Measurements from ENCODE around the gene MYH8.

The MYH8 gene

DNA sequence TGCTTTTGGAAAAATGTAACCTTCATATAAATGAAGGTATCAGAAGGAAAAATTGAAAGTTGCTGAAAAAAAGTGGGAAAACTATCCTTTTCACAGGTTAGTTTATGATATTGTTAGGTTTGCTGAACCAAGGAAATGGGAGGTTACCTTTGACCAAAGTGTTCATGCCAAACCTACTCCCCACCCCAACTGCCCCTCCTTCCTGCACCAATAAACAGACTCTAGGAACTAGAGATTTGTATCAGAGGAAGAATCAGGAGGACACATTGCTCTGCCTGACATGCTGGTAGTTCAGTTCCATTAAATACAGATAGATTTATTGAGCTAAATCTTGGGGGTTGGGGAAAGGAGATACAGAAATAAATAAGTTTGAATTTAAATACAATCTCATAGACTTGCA, 18.2 kb downstream of the MYH8 start:
- Mint-ChIP-seq H3K9me3 (no peaks in the 10 kb centered on the region), H3K27ac (no peak overlapping the region), H3K4me3 (no peak overlapping the region), H3K36me3 (ENCODE audit: low read depth) (no peaks in the 10 kb centered on the region), H3K4me1 (ENCODE audit: low read depth) (no peaks in the 10 kb centered on the region), H3K27me3 (peaks cover 20% of the 10 kb centered on the region)
- no peak for DNase-seq

DNA sequence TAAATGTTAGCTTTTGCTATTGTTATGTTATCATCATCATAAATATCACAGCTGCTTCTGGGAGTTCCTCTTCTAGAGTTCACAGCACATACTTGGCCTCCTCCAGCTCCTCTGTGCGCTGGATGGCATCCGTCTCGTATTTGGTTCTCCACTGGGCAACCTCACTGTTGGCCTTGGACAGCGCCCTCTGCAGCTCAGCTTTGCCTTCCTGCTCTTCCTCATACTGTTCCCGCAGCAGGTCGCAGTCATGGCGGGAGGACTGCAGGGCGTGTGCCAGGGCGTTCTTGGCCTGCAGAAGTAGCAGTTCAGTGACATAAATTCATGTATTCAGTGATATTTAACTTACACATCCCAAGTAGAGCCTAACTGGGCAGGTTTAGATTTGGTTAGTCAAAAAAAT, 23.4 kb downstream of the MYH8 start:
- H3K36me3 Mint-ChIP-seq (ENCODE audit: low read depth): no peaks in the 10 kb centered on the region
- H3K4me1 Mint-ChIP-seq (ENCODE audit: low read depth): peaks cover 5% of the 10 kb centered on the region
- H3K27me3 Mint-ChIP-seq: peaks cover 22% of the 10 kb centered on the region
- no peak overlapping the region for H3K27ac Mint-ChIP-seq
- no peaks in the 10 kb centered on the region for H3K9me3 Mint-ChIP-seq
- no peak for DNase-seq
- no peak overlapping the region for H3K4me3 Mint-ChIP-seq

DNA sequence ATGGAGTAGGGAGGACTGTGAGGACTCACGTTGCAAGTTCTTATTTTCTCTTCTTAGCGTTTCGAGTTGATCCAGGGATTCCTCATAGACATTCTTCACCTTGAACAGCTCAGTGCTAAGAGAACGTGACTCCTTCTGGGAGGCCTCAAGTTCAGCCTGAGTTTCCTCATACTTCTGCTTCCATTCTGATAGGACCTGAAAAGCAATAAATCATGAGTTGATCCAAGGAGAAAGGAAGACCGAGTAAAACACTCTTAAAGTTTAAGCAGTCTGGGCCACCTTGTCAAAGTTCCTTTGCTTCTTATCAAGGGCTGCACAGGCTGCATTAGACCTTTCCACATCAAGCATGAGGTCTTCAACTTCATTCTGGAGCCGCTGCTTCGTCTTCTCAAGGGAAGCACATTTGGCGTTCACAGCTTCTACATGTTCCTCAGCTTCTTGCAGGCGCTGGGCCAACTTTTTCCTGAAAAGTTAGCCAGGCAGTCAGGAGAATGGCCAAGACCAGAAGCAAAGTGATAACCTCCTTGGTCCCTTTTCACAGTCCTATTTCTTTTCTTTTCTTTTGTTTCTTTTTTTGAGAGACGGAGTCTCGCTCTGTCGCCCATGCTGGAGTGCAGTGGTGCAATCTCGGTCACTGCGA, 25.1 kb downstream of the MYH8 start:
- Mint-ChIP-seq H3K4me3 (no peak overlapping the region), H3K27ac (no peak overlapping the region), H3K9me3 (no peaks in the 10 kb centered on the region), H3K36me3 (ENCODE audit: low read depth) (no peaks in the 10 kb centered on the region), H3K4me1 (ENCODE audit: low read depth) (peaks cover 5% of the 10 kb centered on the region), H3K27me3 (peaks cover 26% of the 10 kb centered on the region)
- no peak for DNase-seq

DNA sequence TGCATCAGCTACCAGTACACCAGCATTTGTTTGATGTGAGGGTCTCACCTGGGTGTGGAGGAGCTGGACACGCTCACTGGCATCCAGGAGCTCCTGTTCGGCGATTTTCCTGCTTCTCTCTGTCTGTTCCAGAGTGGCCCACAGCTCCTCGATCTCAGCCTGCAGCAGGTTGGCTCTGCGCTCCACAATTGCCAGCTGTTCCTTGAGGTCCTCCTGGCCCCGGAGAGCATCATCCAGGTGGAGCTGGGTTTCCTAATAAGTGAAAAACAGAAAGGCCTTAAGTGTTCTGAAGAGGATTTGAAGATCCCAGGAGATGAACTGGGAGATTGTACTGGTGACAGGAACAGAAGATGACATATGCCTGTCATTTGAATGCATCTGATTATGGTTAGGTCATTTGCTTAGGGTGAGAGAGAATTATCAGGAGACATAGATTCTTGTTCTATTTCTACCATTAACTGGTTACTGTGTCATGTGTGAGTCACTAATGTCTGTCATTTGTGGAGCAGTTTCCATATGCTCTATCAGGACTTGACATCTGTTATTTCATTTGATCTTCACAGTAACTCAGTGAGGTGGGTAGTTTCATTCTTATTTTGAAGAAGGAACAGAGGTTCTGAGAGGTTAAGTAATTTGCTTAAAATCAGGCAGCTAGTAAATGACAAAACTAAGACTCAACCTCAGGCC, 27.4 kb downstream of the MYH8 start:
- Mint-ChIP-seq H3K36me3 (ENCODE audit: low read depth) (no peaks in the 10 kb centered on the region), H3K27ac (no peak overlapping the region), H3K9me3 (no peaks in the 10 kb centered on the region)

GRCh38 chr17:10392880-10393279, 28.9 kb downstream of the MYH8 start:
- DNase-seq: no peak
- H3K27me3 Mint-ChIP-seq: peaks cover 28% of the 10 kb centered on the region
- H3K4me3 Mint-ChIP-seq: no peak overlapping the region
- peaks cover 5% of the 10 kb centered on the region for H3K4me1 Mint-ChIP-seq (ENCODE audit: low read depth)
- no peak overlapping the region for H3K27ac Mint-ChIP-seq
- H3K9me3 Mint-ChIP-seq: no peaks in the 10 kb centered on the region
- no peaks in the 10 kb centered on the region for H3K36me3 Mint-ChIP-seq (ENCODE audit: low read depth)

More for the DNA sequence above, 27.4 kb downstream of the MYH8 start:
- H3K4me3 Mint-ChIP-seq: no peak overlapping the region
- peaks cover 5% of the 10 kb centered on the region for H3K4me1 Mint-ChIP-seq (ENCODE audit: low read depth)
- no peak for DNase-seq
- peaks cover 26% of the 10 kb centered on the region for H3K27me3 Mint-ChIP-seq

- H3K4me3 Mint-ChIP-seq: no peak overlapping the region
- H3K36me3 Mint-ChIP-seq (ENCODE audit: low read depth): no peaks in the 10 kb centered on the region
- H3K9me3 Mint-ChIP-seq: no peaks in the 10 kb centered on the region
- DNase-seq: no peak
- peaks cover 10% of the 10 kb centered on the region for H3K27me3 Mint-ChIP-seq
- H3K27ac Mint-ChIP-seq: no peak overlapping the region
- H3K4me1 Mint-ChIP-seq (ENCODE audit: low read depth): no peaks in the 10 kb centered on the region
These were observed 35.9 kb downstream of the MYH8 start for GRCh38 chr17:10385871-10386270.

DNA sequence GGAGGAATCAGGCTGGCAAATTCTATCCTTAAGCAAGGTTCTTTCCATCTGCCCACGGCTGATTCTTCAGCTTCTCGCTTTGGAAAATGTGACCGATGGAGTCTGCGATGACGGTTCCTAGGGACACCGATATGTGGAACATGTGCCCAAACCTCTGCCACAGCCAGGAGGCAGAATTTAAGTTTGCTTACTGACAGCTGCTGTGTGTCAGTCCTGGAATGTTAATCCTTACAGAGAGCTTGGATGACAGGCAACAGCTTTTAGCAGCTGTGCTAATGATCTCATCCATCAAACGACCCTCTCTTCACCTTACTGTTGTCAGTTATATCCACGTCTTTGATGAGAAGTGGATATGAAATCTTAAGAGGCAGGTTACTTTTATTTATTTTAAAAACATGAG, 37.6 kb downstream of the MYH8 start:
- Mint-ChIP-seq H3K27me3 (peaks cover 3% of the 10 kb centered on the region), H3K36me3 (ENCODE audit: low read depth) (no peaks in the 10 kb centered on the region), H3K9me3 (no peaks in the 10 kb centered on the region), H3K4me3 (no peak overlapping the region), H3K4me1 (ENCODE audit: low read depth) (no peaks in the 10 kb centered on the region), H3K27ac (no peak overlapping the region)
- DNase-seq: no peak

DNA sequence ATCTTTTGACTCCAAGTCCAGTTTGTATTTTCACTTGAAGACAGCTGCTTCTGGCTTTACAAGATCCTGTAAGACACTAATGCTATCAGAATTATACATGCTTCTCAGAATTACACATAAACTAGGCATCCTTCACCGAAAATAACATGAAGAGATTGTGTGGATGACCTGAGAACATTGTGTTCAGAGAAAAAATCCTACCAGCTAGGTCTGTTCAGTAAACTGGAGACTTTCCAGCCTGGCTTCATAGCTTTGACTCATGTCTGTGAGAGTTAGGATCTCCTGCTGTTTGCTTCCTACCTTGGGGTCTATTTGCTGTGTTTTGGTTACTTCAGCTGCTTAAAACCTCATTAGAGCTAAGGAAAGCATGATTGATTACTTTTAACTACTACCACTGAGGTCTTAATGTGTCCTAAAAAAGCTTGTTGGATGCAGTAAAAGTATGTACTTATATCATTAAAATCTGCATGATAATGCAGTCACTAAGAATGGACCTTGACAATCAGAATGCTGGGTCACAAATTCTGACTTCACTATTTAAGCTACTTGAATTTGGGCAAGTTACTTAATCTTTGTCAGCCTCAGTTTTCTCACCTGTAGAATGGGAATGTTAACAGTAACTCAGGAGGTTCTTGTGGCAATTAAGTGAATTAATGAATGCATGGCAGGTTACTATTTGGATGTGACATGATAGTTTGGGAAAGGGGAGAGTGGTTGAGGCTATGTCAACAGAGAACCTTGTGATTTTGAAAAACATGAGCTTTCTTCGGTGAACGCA, 40.9 kb downstream of the MYH8 start:
- no peaks in the 10 kb centered on the region for H3K4me1 Mint-ChIP-seq (ENCODE audit: low read depth)
- peaks cover 9% of the 10 kb centered on the region for H3K27me3 Mint-ChIP-seq
- H3K4me3 Mint-ChIP-seq: no peak overlapping the region
- no peak overlapping the region for H3K27ac Mint-ChIP-seq
- H3K36me3 Mint-ChIP-seq (ENCODE audit: low read depth): no peaks in the 10 kb centered on the region
- H3K9me3 Mint-ChIP-seq: no peaks in the 10 kb centered on the region
- DNase-seq: no peak

DNA sequence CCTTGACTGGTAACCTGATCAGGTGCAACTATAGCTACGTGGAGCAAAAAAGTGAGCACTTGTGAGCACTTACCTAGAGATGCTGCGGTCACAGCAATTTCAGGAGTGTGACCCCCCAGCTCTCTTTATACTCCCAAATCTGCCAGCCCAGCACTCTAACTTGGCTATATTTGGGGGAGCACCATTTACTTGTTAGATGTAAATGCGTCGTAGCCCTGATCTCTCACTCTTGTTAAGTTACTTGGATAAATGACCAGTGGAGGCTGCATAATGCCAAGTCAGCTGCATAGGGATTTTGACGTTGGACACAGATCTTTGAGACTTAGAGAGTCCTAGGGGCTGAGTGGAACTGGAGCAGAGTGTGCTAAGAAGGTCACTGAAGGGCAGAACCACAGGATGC, 48.8 kb downstream of the MYH8 start, which contains the start of gene MYH13:
Gene MYH13, minus strand, starts transcription at position 101 of the 400 bp plus-strand sequence. CDS start 8,476 bp downstream, outside the sequence.
- no peaks in the 10 kb centered on the region for H3K9me3 Mint-ChIP-seq
- H3K4me3 Mint-ChIP-seq: no peak within 1 kb of the TSS
- H3K27ac Mint-ChIP-seq: no peak within 1 kb of the TSS
- H3K4me1 Mint-ChIP-seq (ENCODE audit: low read depth): no peaks in the 10 kb centered on the region
- H3K36me3 Mint-ChIP-seq (ENCODE audit: low read depth): no peaks in the 10 kb centered on the region
- peaks cover 10% of the 10 kb centered on the region for H3K27me3 Mint-ChIP-seq
- DNase-seq: no peak

GRCh38 chr17:10370016-10370608, 51.6 kb downstream of the MYH8 start:
- Mint-ChIP-seq H3K27me3 (no peaks in the 10 kb centered on the region), H3K9me3 (no peaks in the 10 kb centered on the region), H3K27ac (no peak overlapping the region), H3K4me1 (ENCODE audit: low read depth) (no peaks in the 10 kb centered on the region), H3K4me3 (no peak overlapping the region), H3K36me3 (ENCODE audit: low read depth) (no peaks in the 10 kb centered on the region)
- no peak for DNase-seq

DNA sequence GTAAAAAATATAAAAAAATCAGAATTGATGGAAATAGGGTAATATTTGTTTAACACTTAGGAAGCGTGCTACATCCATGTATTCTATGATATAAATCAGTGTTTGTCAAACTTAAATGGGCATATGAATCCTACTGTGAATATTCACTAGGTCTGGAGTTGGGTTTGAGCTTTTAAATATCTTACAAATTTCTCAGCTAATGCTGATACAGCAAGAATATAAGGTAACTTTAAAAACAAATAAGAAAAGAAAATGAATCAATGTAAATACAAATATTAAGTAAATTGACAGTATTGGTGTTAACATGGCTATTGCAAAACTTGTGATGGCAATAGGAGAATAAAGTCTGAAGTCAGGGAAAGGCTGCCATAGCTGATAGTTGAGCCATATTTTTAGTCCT, 52.5 kb downstream of the MYH8 start:
- H3K27me3 Mint-ChIP-seq: no peaks in the 10 kb centered on the region
- no peaks in the 10 kb centered on the region for H3K9me3 Mint-ChIP-seq
- no peak overlapping the region for H3K27ac Mint-ChIP-seq
- DNase-seq: no peak
- no peak overlapping the region for H3K4me3 Mint-ChIP-seq
- H3K4me1 Mint-ChIP-seq (ENCODE audit: low read depth): no peaks in the 10 kb centered on the region
- no peaks in the 10 kb centered on the region for H3K36me3 Mint-ChIP-seq (ENCODE audit: low read depth)

GRCh38 chr17:10368561-10368960, 53.2 kb downstream of the MYH8 start:
- DNase-seq: no peak
- Mint-ChIP-seq H3K9me3 (no peaks in the 10 kb centered on the region), H3K36me3 (ENCODE audit: low read depth) (no peaks in the 10 kb centered on the region), H3K4me3 (no peak overlapping the region), H3K27me3 (no peaks in the 10 kb centered on the region), H3K27ac (no peak overlapping the region), H3K4me1 (ENCODE audit: low read depth) (no peaks in the 10 kb centered on the region)

- no peaks in the 10 kb centered on the region for H3K27me3 Mint-ChIP-seq
- H3K4me1 Mint-ChIP-seq (ENCODE audit: low read depth): no peaks in the 10 kb centered on the region
- no peak for DNase-seq
- H3K36me3 Mint-ChIP-seq (ENCODE audit: low read depth): no peaks in the 10 kb centered on the region
- no peak overlapping the region for H3K4me3 Mint-ChIP-seq
- H3K9me3 Mint-ChIP-seq: no peaks in the 10 kb centered on the region
- no peak overlapping the region for H3K27ac Mint-ChIP-seq
These were observed 61.2 kb downstream of the MYH8 start for GRCh38 chr17:10360578-10360977.

DNA sequence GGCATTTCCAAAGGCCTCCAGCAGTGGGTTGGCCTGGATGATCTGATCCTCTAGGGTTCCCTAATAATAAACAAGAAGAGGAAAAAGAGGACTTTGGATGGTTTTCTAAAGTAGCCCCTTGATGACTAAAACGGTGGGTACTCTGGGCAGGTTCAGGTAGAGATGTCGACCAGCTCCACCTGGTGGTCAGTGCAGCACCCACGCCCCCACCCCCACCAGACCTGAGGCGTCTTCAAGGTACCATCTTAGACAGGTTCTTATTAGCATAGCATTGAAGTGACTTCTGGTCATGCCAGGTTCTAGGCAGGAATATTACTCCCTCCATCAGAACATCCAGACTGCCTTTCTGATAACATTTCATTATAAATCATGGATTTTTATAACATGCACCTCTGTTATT, 64.0 kb downstream of the MYH8 start:
- DNase-seq: no peak
- Mint-ChIP-seq H3K36me3 (ENCODE audit: low read depth) (no peaks in the 10 kb centered on the region), H3K4me3 (no peak overlapping the region), H3K9me3 (no peaks in the 10 kb centered on the region), H3K4me1 (ENCODE audit: low read depth) (no peaks in the 10 kb centered on the region), H3K27me3 (no peaks in the 10 kb centered on the region), H3K27ac (no peak overlapping the region)

GRCh38 chr17:10354651-10355050, 67.1 kb downstream of the MYH8 start:
- H3K36me3 Mint-ChIP-seq (ENCODE audit: low read depth): no peaks in the 10 kb centered on the region
- H3K4me3 Mint-ChIP-seq: no peak overlapping the region
- DNase-seq: no peak
- no peaks in the 10 kb centered on the region for H3K4me1 Mint-ChIP-seq (ENCODE audit: low read depth)
- H3K27me3 Mint-ChIP-seq: peaks cover 2% of the 10 kb centered on the region
- H3K9me3 Mint-ChIP-seq: no peaks in the 10 kb centered on the region
- H3K27ac Mint-ChIP-seq: no peak overlapping the region

All from activated T-cell treated with anti-CD3 and anti-CD28 coated beads, Interleukin-2, amount 50 U/mL, for 24 hours (primary cell).